Peyer's patch (tissue), 4 donors: ENCODE results near the gene DOCK4.

Experiments used
- CTCF ChIP-seq, 6 experiments: fragments of 450-650 bp in 4 of 6; fragments of 200-600 bp in 2 of 6; sonication (generic) in 1 of 6; IDR thresholded peaks; one replicate each; pipeline ENCODE4 v1.5.1; 2017 to 2019; ENCODE audit warnings: antibody characterized with exemption in 6 of 6, mild to moderate bottlenecking in 3 of 6, moderate library complexity in 1 of 6
- POLR2A ChIP-seq, 2 donors: fragments of 450-650 bp; IDR thresholded peaks; one replicate each; pipeline ENCODE4 v1.5.1; 2017; ENCODE audit warnings: antibody characterized with exemption in 2 of 2, mild to moderate bottlenecking in 2 of 2, moderate library complexity in 2 of 2

- no peak for TF ChIP-seq POLR2A (IDR thresholded peaks at IDR 0.05)
- TF ChIP-seq CTCF (IDR thresholded peaks at IDR 0.05) = no peak
Measured at GRCh38 chr7:112188257-112188656, 17.9 kb downstream of the DOCK4 start.
